ENCODE results near the gene ILDR2.

Gene ILDR2

GRCh38 chr1:166980818-166981217 is 5.5 kb upstream of the ILDR2 start:
- H3K4me2 ChIP-seq (ENCODE audit: low read depth, low read length, poor library complexity, severe bottlenecking): no peak overlapping the region

GRCh38 chr1:166980383-166980782 is 5.0 kb upstream of the ILDR2 start:
- Histone ChIP-seq H3F3A (ENCODE audit: low read depth) (no peaks in the 10 kb centered on the region), H3K4me2 (ENCODE audit: low read depth, low read length, poor library complexity, severe bottlenecking) (no peak overlapping the region), H3K36me3 (ENCODE audit: insufficient read depth, low read length) (no peaks in the 10 kb centered on the region), H2AFZ (ENCODE audit: low read length) (no peak overlapping the region), H3K9ac (ENCODE audit: low read depth, low read length, poor library complexity, severe bottlenecking) (no peak overlapping the region), H3K27me3 (ENCODE audit: insufficient read depth, low read length, poor library complexity, severe bottlenecking) (no peaks in the 10 kb centered on the region), H3K9me3 (ENCODE audit: insufficient read depth, low read depth, low read length) (no peaks in the 10 kb centered on the region), H3K79me2 (ENCODE audit: insufficient read depth, low read length) (no peaks in the 10 kb centered on the region), H4K20me1 (ENCODE audit: insufficient read depth, low read length, poor library complexity, severe bottlenecking) (no peaks in the 10 kb centered on the region), H3K4me1 (ENCODE audit: insufficient read depth, low read length, poor library complexity, severe bottlenecking) (peaks cover 9% of the 10 kb centered on the region), H3K4me3 (ENCODE audit: low read length, poor library complexity, severe bottlenecking) (no peak overlapping the region), H3K9me2 (replicated peaks; ENCODE audit: low read depth, low read length) (no peaks in the 10 kb centered on the region)
- TF ChIP-seq CTCF (conservative IDR thresholded peaks at IDR 0.05; ENCODE audit: low read length) (no peak), EZH2phosphoT487 (IDR thresholded peaks at IDR 0.05; ENCODE audit: borderline replicate concordance) (no peak)

More at GRCh38 chr1:166980818-166981217, 5.5 kb upstream of the ILDR2 start:
- Histone ChIP-seq H3F3A (ENCODE audit: low read depth) (no peaks in the 10 kb centered on the region), H4K20me1 (ENCODE audit: insufficient read depth, low read length, poor library complexity, severe bottlenecking) (no peaks in the 10 kb centered on the region), H3K9me3 (ENCODE audit: insufficient read depth, low read depth, low read length) (no peaks in the 10 kb centered on the region), H3K9me2 (replicated peaks; ENCODE audit: low read depth, low read length) (no peaks in the 10 kb centered on the region), H3K27me3 (ENCODE audit: insufficient read depth, low read length, poor library complexity, severe bottlenecking) (no peaks in the 10 kb centered on the region), H3K4me3 (ENCODE audit: low read length, poor library complexity, severe bottlenecking) (no peak overlapping the region), H3K36me3 (ENCODE audit: insufficient read depth, low read length) (no peaks in the 10 kb centered on the region), H3K9ac (ENCODE audit: low read depth, low read length, poor library complexity, severe bottlenecking) (no peak overlapping the region), H3K4me1 (ENCODE audit: insufficient read depth, low read length, poor library complexity, severe bottlenecking) (peaks cover 6% of the 10 kb centered on the region), H3K79me2 (ENCODE audit: insufficient read depth, low read length) (no peaks in the 10 kb centered on the region), H2AFZ (ENCODE audit: low read length) (no peak overlapping the region)
- TF ChIP-seq EZH2phosphoT487 (IDR thresholded peaks at IDR 0.05; ENCODE audit: borderline replicate concordance) (no peak), CTCF (conservative IDR thresholded peaks at IDR 0.05; ENCODE audit: low read length) (no peak)

GRCh38 chr1:166978821-166979220 is 3.5 kb upstream of the ILDR2 start:
- H3K9me3 ChIP-seq (ENCODE audit: insufficient read depth, low read depth, low read length): no peaks in the 10 kb centered on the region
- H3K4me2 ChIP-seq (ENCODE audit: low read depth, low read length, poor library complexity, severe bottlenecking): no peak overlapping the region
- H3K79me2 ChIP-seq (ENCODE audit: insufficient read depth, low read length): no peaks in the 10 kb centered on the region
- no peak overlapping the region for H2AFZ ChIP-seq (ENCODE audit: low read length)
- TF ChIP-seq EZH2phosphoT487 (IDR thresholded peaks at IDR 0.05; ENCODE audit: borderline replicate concordance) (no peak), CTCF (conservative IDR thresholded peaks at IDR 0.05; ENCODE audit: low read length) (no peak)
- H3K9ac ChIP-seq (ENCODE audit: low read depth, low read length, poor library complexity, severe bottlenecking): no peak overlapping the region
- H3K36me3 ChIP-seq (ENCODE audit: insufficient read depth, low read length): no peaks in the 10 kb centered on the region
- no peaks in the 10 kb centered on the region for H3K27me3 ChIP-seq (ENCODE audit: insufficient read depth, low read length, poor library complexity, severe bottlenecking)
- H3K4me3 ChIP-seq (ENCODE audit: low read length, poor library complexity, severe bottlenecking): no peak overlapping the region
- no peaks in the 10 kb centered on the region for H4K20me1 ChIP-seq (ENCODE audit: insufficient read depth, low read length, poor library complexity, severe bottlenecking)
- no peaks in the 10 kb centered on the region for H3K9me2 ChIP-seq (replicated peaks; ENCODE audit: low read depth, low read length)
- H3K4me1 ChIP-seq (ENCODE audit: insufficient read depth, low read length, poor library complexity, severe bottlenecking): peaks cover 18% of the 10 kb centered on the region
- no peaks in the 10 kb centered on the region for H3F3A ChIP-seq (ENCODE audit: low read depth)
